ENCODE measurements around the gene ASPSCR1. TPM values are rescaled to one million over a fixed set of nuclear protein-coding genes. Genes with fewer than 3 reads are reported as not detected.

The ASPSCR1 gene
- total RNA-seq, 6 donors from 2014 or later: 26.0 to 96.4 (median 56.1) TPM

GRCh38 chr17:82041144-82041814 lies 63.9 kb downstream of the ASPSCR1 start:
- TF ChIP-seq EP300 (IDR thresholded peaks at IDR 0.05) (no peak), CTCF (IDR thresholded peaks at IDR 0.05) (no peak), POLR2A (IDR thresholded peaks at IDR 0.05) (no peak), POLR2AphosphoS5 (IDR thresholded peaks at IDR 0.05) (no peak)
- peak in 1 of 2 donors; percentile 2 for DNase-seq
- H3K36me3 ChIP-seq: no peaks in the 10 kb centered on the region
- H3K9me3 ChIP-seq: no peaks in the 10 kb centered on the region
- peaks cover 6 to 18% (median 13%) of the 10 kb centered on the region in 4 donors for H3K4me1 ChIP-seq
- H3K4me3 ChIP-seq: no peak overlapping the region
- H3K27me3 ChIP-seq: no peaks in the 10 kb centered on the region
- H3K27ac ChIP-seq: no peak overlapping the region
- WGBS, 2 donors: 86% methylated on average over 17 of the region's 17 CpGs
- ATAC-seq (ENCODE audit: low FRiP score in 2 of 2): no peak

DNA sequence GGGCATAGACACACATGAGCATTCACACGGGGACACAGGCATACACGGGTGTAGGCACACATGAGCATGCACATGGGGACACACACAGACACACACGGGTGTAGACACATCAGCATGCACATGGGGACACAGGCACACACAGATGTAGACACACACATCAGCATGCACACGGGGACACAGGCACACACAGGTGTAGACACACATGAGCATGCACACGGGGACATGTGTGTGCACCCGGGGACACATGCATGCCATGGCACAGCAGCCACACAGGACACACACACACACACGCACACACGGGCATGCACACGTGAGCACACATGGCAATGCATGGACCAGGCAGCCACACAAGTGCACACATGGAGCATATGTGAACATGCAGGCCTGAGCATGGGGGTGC lies 65.2 kb downstream of the ASPSCR1 start:
- no peak overlapping the region for H3K4me3 ChIP-seq
- DNase-seq (peak in 1 of 2 donors; percentile 27), ATAC-seq (ENCODE audit: low FRiP score in 2 of 2) (no peak)
- peaks cover 0 to 10% (median 3%) of the 10 kb centered on the region in 4 donors for H3K36me3 ChIP-seq
- H3K27me3 ChIP-seq: no peaks in the 10 kb centered on the region
- TF ChIP-seq POLR2A (IDR thresholded peaks at IDR 0.05) (no peak), POLR2AphosphoS5 (IDR thresholded peaks at IDR 0.05) (no peak), EP300 (IDR thresholded peaks at IDR 0.05) (no peak), CTCF (IDR thresholded peaks at IDR 0.05) (no peak)
- H3K27ac ChIP-seq: no peak overlapping the region
- no peaks in the 10 kb centered on the region for H3K9me3 ChIP-seq
- 62 to 95% methylated on average over 2 to 9 of the region's 9 CpGs for WGBS, 2 donors
- H3K4me1 ChIP-seq: peaks cover 0 to 9% (median 5%) of the 10 kb centered on the region in 4 donors

- no peak for TF ChIP-seq POLR2AphosphoS5 (IDR thresholded peaks at IDR 0.05)
- TF ChIP-seq EP300 (IDR thresholded peaks at IDR 0.05): no peak
- no peak for TF ChIP-seq CTCF (IDR thresholded peaks at IDR 0.05)
- no peak for TF ChIP-seq POLR2A (IDR thresholded peaks at IDR 0.05)
- no peak overlapping the region for H3K4me3 ChIP-seq
- H3K27me3 ChIP-seq: no peaks in the 10 kb centered on the region
- WGBS, 2 donors: 75 to 89% methylated on average over 6 to 10 of the region's 16 CpGs
- DNase-seq: peak in 1 of 2 donors; percentile 35
- H3K4me1 ChIP-seq: peaks cover 0 to 1% (median 0%) of the 10 kb centered on the region in 4 donors
- H3K27ac ChIP-seq: no peak overlapping the region
- ATAC-seq (ENCODE audit: low FRiP score in 2 of 2): no peak
- peaks cover 0 to 18% (median 7%) of the 10 kb centered on the region in 4 donors for H3K36me3 ChIP-seq
- H3K9me3 ChIP-seq: no peaks in the 10 kb centered on the region
Observed at GRCh38 chr17:82043507-82043906, 66.1 kb downstream of the ASPSCR1 start.

DNA sequence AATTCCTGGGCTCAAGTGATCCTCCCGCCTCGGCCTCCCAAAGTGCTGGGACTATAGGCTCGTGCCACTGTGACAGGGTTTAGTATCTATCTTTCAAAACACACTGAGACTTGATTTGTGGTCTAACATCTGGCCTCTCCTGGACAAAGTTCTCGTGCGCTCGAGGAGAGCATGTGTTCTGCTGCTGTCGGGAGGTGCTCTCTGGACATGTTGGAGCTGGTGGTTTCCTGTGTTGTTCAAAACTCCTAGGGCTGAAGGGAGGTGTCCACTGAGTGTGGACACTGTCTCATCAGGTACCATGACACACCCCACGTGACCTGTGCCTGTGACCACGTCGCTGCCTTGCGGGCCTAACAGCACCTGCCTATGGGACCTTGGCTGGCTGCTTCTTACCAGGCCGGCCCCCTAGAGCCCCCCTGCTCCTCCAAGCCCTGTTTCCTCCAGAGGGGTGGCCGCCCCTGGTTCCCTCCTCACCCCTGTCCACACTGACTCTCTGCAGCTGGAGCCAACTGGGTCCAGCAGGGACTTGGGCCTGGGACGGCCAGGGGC lies 68.6 kb downstream of the ASPSCR1 start:
- TF ChIP-seq CTCF (IDR thresholded peaks at IDR 0.05) (no peak), POLR2A (IDR thresholded peaks at IDR 0.05) (no peak), EP300 (IDR thresholded peaks at IDR 0.05) (no peak), POLR2AphosphoS5 (IDR thresholded peaks at IDR 0.05) (no peak)
- Histone ChIP-seq H3K9me3 (no peaks in the 10 kb centered on the region), H3K4me1 (peaks cover 7 to 19% (median 11%) of the 10 kb centered on the region in 4 donors), H3K27ac (no peak overlapping the region), H3K27me3 (no peaks in the 10 kb centered on the region), H3K36me3 (peaks cover 0 to 29% (median 12%) of the 10 kb centered on the region in 4 donors), H3K4me3 (no peak overlapping the region)
- WGBS, 2 donors: 84 to 85% methylated on average over 14 of the region's 14 CpGs
- peak in 1 of 2 donors; percentile 42 for DNase-seq
- no peak for ATAC-seq (ENCODE audit: low FRiP score in 2 of 2)

All from upper lobe of left lung (tissue), 6 donors.